Sigmoid colon (tissue), 4 donors: Measurements from ENCODE around the gene C19orf25.

Experiments used
- POLR2A ChIP-seq, 2 donors: fragments of 450-650 bp; IDR thresholded peaks; one replicate each; pipeline ENCODE4 v1.6.1; 2016; ENCODE audit warnings: antibody characterized with exemption in 2 of 2, mild to moderate bottlenecking in 2 of 2, moderate library complexity in 2 of 2
- POLR2AphosphoS5 ChIP-seq, 4 donors: sonication (generic); formaldehyde crosslinking; IDR thresholded peaks; one replicate each; pipeline ENCODE4 v1.6.1; 2017; ENCODE audit warnings: antibody characterized with exemption in 4 of 4
- TF ChIP-seq, protein P1 (sequence below), 4 experiments: fragments of 450-650 bp in 3 of 4; fragments of 200-600 bp in 1 of 4; IDR thresholded peaks; one replicate each; pipeline ENCODE4 v1.5.1; 2016 to 2019; ENCODE audit warnings: antibody characterized with exemption in 4 of 4, mild to moderate bottlenecking in 3 of 4, moderate library complexity in 2 of 4

DNA sequence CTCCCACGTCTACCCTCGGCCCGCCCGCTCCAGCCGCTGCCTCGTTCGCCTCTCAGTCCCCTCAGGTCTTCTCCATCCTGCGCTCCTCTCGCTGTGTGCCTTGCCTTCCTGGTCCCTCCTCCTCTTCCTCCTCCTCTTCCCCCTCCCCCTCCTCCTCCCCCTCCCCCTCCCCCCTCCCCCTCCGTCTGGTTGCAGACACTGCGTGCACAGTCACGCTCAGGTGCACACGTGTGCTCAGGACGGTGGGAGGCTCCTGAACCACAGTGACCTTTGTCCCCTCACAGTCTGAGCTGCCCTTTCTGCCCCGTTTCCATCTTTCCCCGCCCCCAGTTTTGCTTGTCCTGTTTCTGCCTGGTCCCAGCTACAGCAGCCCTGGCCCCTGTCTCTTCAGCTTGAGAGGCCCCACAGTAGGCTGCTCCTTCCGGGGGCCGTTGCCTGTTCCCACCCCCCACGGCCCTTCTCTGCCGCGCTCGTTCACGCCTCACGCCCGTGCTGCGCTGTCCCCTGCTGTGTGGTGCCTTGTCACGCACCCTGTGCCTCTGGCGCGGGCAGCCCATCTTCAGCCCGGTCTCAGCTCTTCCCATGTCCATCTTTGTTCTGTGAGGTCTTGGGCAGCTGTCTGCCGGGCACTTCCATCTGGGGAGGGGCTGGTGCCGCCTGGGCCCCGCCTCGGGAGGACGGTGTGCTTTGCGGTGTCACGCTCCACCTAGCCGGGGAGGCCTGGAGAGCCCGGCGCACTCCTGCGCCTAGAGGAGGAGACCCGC is 54.6 kb downstream of the C19orf25 start:
- TF ChIP-seq, protein P1, sequence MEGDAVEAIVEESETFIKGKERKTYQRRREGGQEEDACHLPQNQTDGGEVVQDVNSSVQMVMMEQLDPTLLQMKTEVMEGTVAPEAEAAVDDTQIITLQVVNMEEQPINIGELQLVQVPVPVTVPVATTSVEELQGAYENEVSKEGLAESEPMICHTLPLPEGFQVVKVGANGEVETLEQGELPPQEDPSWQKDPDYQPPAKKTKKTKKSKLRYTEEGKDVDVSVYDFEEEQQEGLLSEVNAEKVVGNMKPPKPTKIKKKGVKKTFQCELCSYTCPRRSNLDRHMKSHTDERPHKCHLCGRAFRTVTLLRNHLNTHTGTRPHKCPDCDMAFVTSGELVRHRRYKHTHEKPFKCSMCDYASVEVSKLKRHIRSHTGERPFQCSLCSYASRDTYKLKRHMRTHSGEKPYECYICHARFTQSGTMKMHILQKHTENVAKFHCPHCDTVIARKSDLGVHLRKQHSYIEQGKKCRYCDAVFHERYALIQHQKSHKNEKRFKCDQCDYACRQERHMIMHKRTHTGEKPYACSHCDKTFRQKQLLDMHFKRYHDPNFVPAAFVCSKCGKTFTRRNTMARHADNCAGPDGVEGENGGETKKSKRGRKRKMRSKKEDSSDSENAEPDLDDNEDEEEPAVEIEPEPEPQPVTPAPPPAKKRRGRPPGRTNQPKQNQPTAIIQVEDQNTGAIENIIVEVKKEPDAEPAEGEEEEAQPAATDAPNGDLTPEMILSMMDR (IDR thresholded peaks at IDR 0.05), result no peak
- TF ChIP-seq POLR2A (IDR thresholded peaks at IDR 0.05) (no peak), POLR2AphosphoS5 (IDR thresholded peaks at IDR 0.05) (no peak)
